DMS153 (cell line): ENCODE results near the gene CCDC149.

Source experiments
- DNase-seq: peaks from one replicate; lab custom pipeline; 2025; lab: John Stamatoyannopoulos, UW

CCDC149 gene

GRCh38 chr4:24775750-24776149, 137.1 kb downstream of the CCDC149 start:
- no peak for DNase-seq

GRCh38 chr4:24775032-24775605, 137.7 kb downstream of the CCDC149 start:
- no peak for DNase-seq

- DNase-seq, result no peak
Observed at GRCh38 chr4:24774452-24774851, 138.4 kb downstream of the CCDC149 start.

- no peak for DNase-seq
Observed at GRCh38 chr4:24772952-24773351, 139.9 kb downstream of the CCDC149 start.

GRCh38 chr4:24772061-24772705, 140.7 kb downstream of the CCDC149 start:
- no peak for DNase-seq

- no peak for DNase-seq
Observed at GRCh38 chr4:24771241-24771640, 141.6 kb downstream of the CCDC149 start.

GRCh38 chr4:24770667-24771066, 142.2 kb downstream of the CCDC149 start:
- no peak for DNase-seq

- no peak for DNase-seq
Observed at GRCh38 chr4:24770032-24770584, 142.7 kb downstream of the CCDC149 start.

GRCh38 chr4:24769571-24769970, 143.3 kb downstream of the CCDC149 start:
- no peak for DNase-seq

GRCh38 chr4:24768604-24769003, 144.2 kb downstream of the CCDC149 start:
- DNase-seq, result no peak

- no peak for DNase-seq
Observed at GRCh38 chr4:24768006-24768405, 144.8 kb downstream of the CCDC149 start.

GRCh38 chr4:24765376-24765988, 147.4 kb downstream of the CCDC149 start:
- no peak for DNase-seq

- DNase-seq, result no peak
Observed at GRCh38 chr4:24764345-24764744, 148.5 kb downstream of the CCDC149 start.

GRCh38 chr4:24763631-24764297, 149.1 kb downstream of the CCDC149 start:
- DNase-seq, result no peak
